ENCODE measurements around the gene PFKL.

- TF ChIP-seq CTCF (IDR thresholded peaks at IDR 0.05) = no peak
- TF ChIP-seq POLR2AphosphoS5 (IDR thresholded peaks at IDR 0.05) = no peak
- no peak for TF ChIP-seq POLR2A (IDR thresholded peaks at IDR 0.05)
- no peak for TF ChIP-seq EP300 (IDR thresholded peaks at IDR 0.05)
These were observed 2.9 kb upstream of the PFKL start for GRCh38 chr21:44296916-44297315.
